Measurements from ENCODE around the gene BCAM. TPM values are rescaled to one million over a fixed set of nuclear protein-coding genes. Genes with fewer than 3 reads are reported as not detected.
"Not testable (repeated sequence)": the region's sequence is repeated elsewhere in the genome, so short reads cannot be mapped to it uniquely, and the experiment has no call there.

Gene BCAM
- total RNA-seq, 3 donors from 2014 or later = 17.1 to 102 (median 75.4) TPM

GRCh38 chr19:44770550-44771257, 38.2 kb upstream of the BCAM start:
- H3K4me3 ChIP-seq = no peak overlapping the region
- H3K36me3 ChIP-seq = no peaks in the 10 kb centered on the region
- H3K27ac ChIP-seq = no peak overlapping the region
- DNase-seq (ENCODE audit: low spot score in 2 of 2) = peak; percentile 96
- TF ChIP-seq POLR2A (IDR thresholded peaks at IDR 0.05) (no peak), CTCF (IDR thresholded peaks at IDR 0.05) (peak; percentile 89 to 96 (median 91)), POLR2AphosphoS5 (IDR thresholded peaks at IDR 0.05) (peak in 2 of 3 donors; percentile 38 to 44)
- H3K4me1 ChIP-seq = no peaks in the 10 kb centered on the region
- no peaks in the 10 kb centered on the region for H3K27me3 ChIP-seq
- intact Hi-C loops (cut with DNase I; ENCODE audit: low total_unique reads) = loop anchor here (5.0 kb wide), 1 partner anchor 53 kb away; no protein-coding TSS in a partner anchor
- H3K9me3 ChIP-seq = no peaks in the 10 kb centered on the region

DNA sequence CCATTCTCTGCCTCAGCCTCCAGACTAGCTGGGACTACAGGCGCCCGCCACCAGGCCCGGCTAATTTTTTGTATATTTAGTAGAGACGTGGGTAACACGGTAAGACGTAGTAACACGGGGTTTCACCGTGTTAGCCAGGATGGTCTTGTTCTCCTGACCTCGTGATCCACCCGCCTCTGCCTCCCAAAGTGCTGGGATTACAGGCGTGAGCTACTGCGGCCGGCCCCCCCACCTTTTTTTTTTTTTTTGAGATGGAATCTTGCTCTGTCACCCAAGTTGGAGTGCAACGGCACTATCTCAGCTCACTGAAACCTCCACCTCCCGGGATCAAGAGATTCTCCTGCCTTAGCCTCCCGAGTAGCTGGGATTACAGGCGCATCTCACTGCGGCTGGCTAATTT, 36.8 kb upstream of the BCAM start:
- H3K9me3 ChIP-seq; H3K27ac ChIP-seq; H3K27me3 ChIP-seq; H3K4me1 ChIP-seq; H3K36me3 ChIP-seq; H3K4me3 ChIP-seq; DNase-seq (ENCODE audit: low spot score in 2 of 2): not testable (repeated sequence)
- intact Hi-C loops (cut with DNase I; ENCODE audit: low total_unique reads) = loop anchor here (5.0 kb wide), 1 partner anchor 55 kb away; no protein-coding TSS in a partner anchor

GRCh38 chr19:44772959-44773358, 35.9 kb upstream of the BCAM start:
- Histone ChIP-seq H3K9me3 (no peaks in the 10 kb centered on the region), H3K27me3 (no peaks in the 10 kb centered on the region), H3K36me3 (no peaks in the 10 kb centered on the region), H3K4me3 (no peak overlapping the region), H3K4me1 (no peaks in the 10 kb centered on the region), H3K27ac (no peak overlapping the region)
- intact Hi-C loops (cut with DNase I; ENCODE audit: low total_unique reads) = loop anchor here (5.0 kb wide), 1 partner anchor 56 kb away; no protein-coding TSS in a partner anchor
- DNase-seq (ENCODE audit: low spot score in 2 of 2) = no peak
- TF ChIP-seq POLR2AphosphoS5 (IDR thresholded peaks at IDR 0.05) (no peak), POLR2A (IDR thresholded peaks at IDR 0.05) (no peak), CTCF (IDR thresholded peaks at IDR 0.05) (no peak)

GRCh38 chr19:44775676-44776240, 33.1 kb upstream of the BCAM start:
- no peak for DNase-seq (ENCODE audit: low spot score in 2 of 2)
- Histone ChIP-seq H3K36me3 (no peaks in the 10 kb centered on the region), H3K4me3 (no peak overlapping the region), H3K9me3 (no peaks in the 10 kb centered on the region), H3K27me3 (no peaks in the 10 kb centered on the region), H3K4me1 (no peaks in the 10 kb centered on the region), H3K27ac (peak overlapping the region in 1 of 2 donors; percentile 75)
- intact Hi-C loops (cut with DNase I; ENCODE audit: low total_unique reads) = no loop called here
- TF ChIP-seq POLR2A (IDR thresholded peaks at IDR 0.05) (no peak), CTCF (IDR thresholded peaks at IDR 0.05) (no peak), POLR2AphosphoS5 (IDR thresholded peaks at IDR 0.05) (no peak)

DNA sequence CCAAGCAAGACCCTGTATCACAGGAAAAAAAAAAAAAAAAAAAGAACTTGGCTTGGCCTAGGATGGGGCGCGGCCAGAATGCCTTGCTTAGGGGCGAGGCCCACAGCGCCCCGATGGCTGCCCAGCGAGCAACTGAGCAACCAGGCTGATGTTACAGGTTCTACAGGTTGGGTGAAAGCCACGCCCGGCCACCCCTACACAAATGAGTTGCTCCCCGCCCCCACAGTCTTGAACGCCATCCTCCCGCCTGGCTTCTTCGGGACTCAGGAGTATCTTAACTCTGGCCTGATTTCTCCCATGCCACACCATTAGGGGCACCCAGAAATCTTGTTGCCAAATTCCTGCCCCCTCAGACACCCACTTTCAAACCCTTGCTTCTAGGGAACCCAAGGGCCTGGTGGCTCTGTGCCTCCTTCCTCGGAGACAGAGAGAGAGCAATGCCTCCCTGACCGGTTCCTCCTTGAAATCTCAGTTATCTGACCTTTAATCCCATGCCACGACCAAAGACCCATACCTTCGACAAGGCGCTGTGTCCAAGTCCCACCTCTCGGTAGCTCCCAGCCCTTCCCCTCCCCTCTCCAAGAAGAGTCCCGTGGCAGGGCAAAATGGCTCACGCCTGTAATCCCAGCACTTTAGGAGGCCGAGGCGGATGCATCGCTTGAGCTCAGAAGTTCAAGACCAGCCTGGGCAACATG, 32.4 kb upstream of the BCAM start:
- Histone ChIP-seq H3K36me3 (no peaks in the 10 kb centered on the region), H3K4me1 (no peaks in the 10 kb centered on the region), H3K4me3 (no peak overlapping the region), H3K27ac (peak overlapping the region; percentile 73 to 75), H3K9me3 (no peaks in the 10 kb centered on the region), H3K27me3 (no peaks in the 10 kb centered on the region)
- intact Hi-C loops (cut with DNase I; ENCODE audit: low total_unique reads) = loop anchor here (1.0 kb wide), 1 partner anchor 42 kb away; no protein-coding TSS in a partner anchor
- TF ChIP-seq POLR2A (IDR thresholded peaks at IDR 0.05) (no peak), POLR2AphosphoS5 (IDR thresholded peaks at IDR 0.05) (no peak), CTCF (IDR thresholded peaks at IDR 0.05) (no peak)
- peak; percentile 83 to 90 for DNase-seq (ENCODE audit: low spot score in 2 of 2)
